HG02943 (cell line): ENCODE results near the gene PPP2R5D.

Experiments
- ATAC-seq: cut with Tn5 transposase; IDR thresholded peaks from one replicate; pipeline ENCODE4 v1.9.1; 2021; ENCODE audit warnings: mild to moderate bottlenecking, low read depth, moderate library complexity; ENCODE audit not compliant: unreplicated experiment

Gene PPP2R5D

GRCh38 chr6:43053545-43054205 lies 69.3 kb downstream of the PPP2R5D start, which contains the start of gene CUL7:
TSS of gene CUL7 (minus strand) at chr6:43053851. CDS start at chr6:43052788, 1,063 bp downstream.
- ATAC-seq: peak; percentile 56

GRCh38 chr6:43054206-43054943 lies 70.0 kb downstream of the PPP2R5D start:
- ATAC-seq: no peak

- no peak for ATAC-seq
These were observed 71.6 kb downstream of the PPP2R5D start for GRCh38 chr6:43055966-43056365.

GRCh38 chr6:43058531-43058930 lies 74.2 kb downstream of the PPP2R5D start:
- no peak for ATAC-seq

- peak; percentile 83 for ATAC-seq
These were observed 75.0 kb downstream of the PPP2R5D start, which contains the start of the genes KLC4 and MRPL2 for GRCh38 chr6:43059168-43060033. TSS of gene KLC4 (plus strand) at chr6:43059631. CDS start at chr6:43061336, 1,705 bp downstream. TSS of gene MRPL2 (minus strand) at chr6:43059434. CDS start at chr6:43059381, 53 bp downstream.

- peak; percentile 9 for ATAC-seq
These were observed 75.8 kb downstream of the PPP2R5D start for GRCh38 chr6:43060034-43060754.

GRCh38 chr6:43060755-43061633 lies 76.6 kb downstream of the PPP2R5D start:
- no peak for ATAC-seq

- no peak for ATAC-seq
These were observed 77.5 kb downstream of the PPP2R5D start for GRCh38 chr6:43061861-43062260.
